Measurements from ENCODE around the gene JOSD2. TPM values are rescaled to one million over a fixed set of nuclear protein-coding genes. Genes with fewer than 3 reads are reported as not detected.
A peak's percentile ranks its signal among the peaks of the same experiment; 100 is the strongest.

JOSD2 gene
- total RNA-seq, 2 donors from 2014 or later = 26.6 to 38.2 TPM

GRCh38 chr19:50488389-50489194 lies 22.4 kb downstream of the JOSD2 start:
- Histone ChIP-seq H3K27me3 (no peaks in the 10 kb centered on the region), H3K4me1 (peaks cover 0 to 18% of the 10 kb centered on the region in 2 donors), H3K9me3 (no peaks in the 10 kb centered on the region), H3K27ac (peak overlapping the region in 1 of 2 donors; percentile 27), H3K4me3 (no peak overlapping the region), H3K36me3 (peaks cover 6% of the 10 kb centered on the region)
- no peak for TF ChIP-seq CTCF (IDR thresholded peaks at IDR 0.05)
- no peak for DNase-seq (ENCODE audit: low spot score)

GRCh38 chr19:50486823-50487515 lies 24.0 kb downstream of the JOSD2 start:
- H3K36me3 ChIP-seq = peaks cover 10% of the 10 kb centered on the region
- H3K4me3 ChIP-seq = no peak overlapping the region
- no peaks in the 10 kb centered on the region for H3K27me3 ChIP-seq
- DNase-seq (ENCODE audit: low spot score) = no peak
- peak in 1 of 2 donors; percentile 52 for TF ChIP-seq CTCF (IDR thresholded peaks at IDR 0.05)
- no peaks in the 10 kb centered on the region for H3K9me3 ChIP-seq
- H3K4me1 ChIP-seq = peaks cover 0 to 14% of the 10 kb centered on the region in 2 donors
- no peak overlapping the region for H3K27ac ChIP-seq

- H3K9me3 ChIP-seq = no peaks in the 10 kb centered on the region
- no peak overlapping the region for H3K4me3 ChIP-seq
- peaks cover 26% of the 10 kb centered on the region for H3K36me3 ChIP-seq
- no peak overlapping the region for H3K27ac ChIP-seq
- no peaks in the 10 kb centered on the region for H3K27me3 ChIP-seq
- peaks cover 0 to under 1% of the 10 kb centered on the region in 2 donors for H3K4me1 ChIP-seq
- TF ChIP-seq CTCF (IDR thresholded peaks at IDR 0.05) = no peak
- no peak for DNase-seq (ENCODE audit: low spot score)
Observed at GRCh38 chr19:50485284-50485955, 25.6 kb downstream of the JOSD2 start.

GRCh38 chr19:50482916-50483315 lies 28.1 kb downstream of the JOSD2 start:
- Histone ChIP-seq H3K27me3 (no peaks in the 10 kb centered on the region), H3K9me3 (no peaks in the 10 kb centered on the region), H3K36me3 (peaks cover 51% of the 10 kb centered on the region), H3K27ac (no peak overlapping the region), H3K4me3 (no peak overlapping the region), H3K4me1 (peaks cover 1 to 12% of the 10 kb centered on the region in 2 donors)
- DNase-seq (ENCODE audit: low spot score) = no peak
- TF ChIP-seq CTCF (IDR thresholded peaks at IDR 0.05) = no peak

- DNase-seq (ENCODE audit: low spot score) = no peak
- no peak overlapping the region for H3K27ac ChIP-seq
Observed at GRCh38 chr19:50482271-50482855, 28.6 kb downstream of the JOSD2 start.

More at GRCh38 chr19:50482271-50482855, 28.6 kb downstream of the JOSD2 start:
- H3K4me1 ChIP-seq = peaks cover 3 to 18% of the 10 kb centered on the region in 2 donors
- no peaks in the 10 kb centered on the region for H3K27me3 ChIP-seq
- H3K36me3 ChIP-seq = peaks cover 52% of the 10 kb centered on the region
- no peak for TF ChIP-seq CTCF (IDR thresholded peaks at IDR 0.05)
- no peak overlapping the region for H3K4me3 ChIP-seq
- H3K9me3 ChIP-seq = no peaks in the 10 kb centered on the region
